ENCODE data around the gene CLSTN2. TPM values are rescaled to one million over a fixed set of nuclear protein-coding genes. Genes with fewer than 3 reads are reported as not detected.

CLSTN2 gene
- total and polyA plus RNA-seq, 2 of the 8 experiments (the other 6 are each of a cell fraction or from before 2014, with no cell fraction given): 0.39 to 0.52 TPM

GRCh38 chr3:140268103-140268502 lies 333.1 kb downstream of the CLSTN2 start:
- H3K9ac ChIP-seq (replicated peaks in 1 of 4; ENCODE audit: extremely low read depth in 1 of 4, low read depth in 3 of 4, low read length in 3 of 4): no peak overlapping the region
- ChIA-PET POLR2A (ENCODE audit: partially characterized antibody) (no interaction called here), CTCF (ENCODE audit: partially characterized antibody) (interaction anchor here (0.7 to 2.7 kb wide), 6 partner anchors 9 to 237 kb away, joined by 3 to 22 read pairs (median 4); no protein-coding TSS in a partner anchor)
- no peak overlapping the region for H3K56ac ChIP-seq (replicated peaks; ENCODE audit: insufficient read length, low read depth, low read length)
- no peaks in the 10 kb centered on the region for H4K20me1 ChIP-seq (replicated peaks in 1 of 2; ENCODE audit: control insufficient read depth in 1 of 2, insufficient read depth in 2 of 2, low read length in 2 of 2)
- H2BK15ac ChIP-seq (ENCODE audit: low read length): no peak overlapping the region
- no peaks in the 10 kb centered on the region for H3K9me3 ChIP-seq (ENCODE audit: insufficient read depth in 2 of 2, low read depth in 1 of 2, low read length in 1 of 2)
- DNase-seq (ENCODE audit: low read depth in 1 of 2, low spot score in 2 of 2): no peak
- H3K4me1 ChIP-seq (replicated peaks in 1 of 4; ENCODE audit: control insufficient read depth in 3 of 4, insufficient read depth in 4 of 4, low read length in 3 of 4): peaks cover 0 to 12% (median 6%) of the 10 kb centered on the region in 4 experiments; a peak in 4 of 7 replicates
- no peaks in the 10 kb centered on the region for H3K79me2 ChIP-seq (ENCODE audit: control insufficient read depth in 1 of 2, insufficient read depth in 2 of 2, low read length in 2 of 2)
- H3K27ac ChIP-seq (ENCODE audit: low read depth, low read length): no peak overlapping the region
- no peak for FAIRE-seq
- H4K91ac ChIP-seq (replicated peaks; ENCODE audit: insufficient read length, low read length): no peak overlapping the region
- no peak overlapping the region for H2BK12ac ChIP-seq (ENCODE audit: low read depth, low read length)
- H4K8ac ChIP-seq (ENCODE audit: extremely low read depth, insufficient read depth, low read length): no peak overlapping the region
- no peaks in the 10 kb centered on the region for H3K36me3 ChIP-seq (ENCODE audit: control insufficient read depth in 2 of 4, insufficient read depth in 4 of 4, low read length in 3 of 4)
- no peak overlapping the region for H2AFZ ChIP-seq (ENCODE audit: low read length)
- H3K27me3 ChIP-seq (replicated peaks in 1 of 4; ENCODE audit: control insufficient read depth in 3 of 4, extremely low read depth in 1 of 4, insufficient read depth in 3 of 4, low read length in 3 of 4): no peaks in the 10 kb centered on the region
- H2BK20ac ChIP-seq (ENCODE audit: low read length): no peak overlapping the region
- no peak overlapping the region for H3K4me3 ChIP-seq (ENCODE audit: extremely low read depth in 1 of 4, insufficient read depth in 2 of 4, low read depth in 3 of 4, low read length in 4 of 4)
- H2BK120ac ChIP-seq (replicated peaks; ENCODE audit: low read depth, low read length): no peak overlapping the region
- H3K79me1 ChIP-seq (ENCODE audit: low read depth, low read length): no peaks in the 10 kb centered on the region
- WGBS, 2 experiments (ENCODE audit: extremely low coverage in 1 of 2, insufficient coverage in 1 of 2, insufficient read length in 1 of 2, insufficient replicate concordance in 2 of 2, low coverage in 1 of 2, low lambda C conversion rate in 2 of 2, missing lambda C conversion rate in 1 of 2): 97% methylated on average over 3 of the region's 3 CpGs; no CpG with 5 or more reads in 1 of the 2 experiments
- no peak overlapping the region for H3K23ac ChIP-seq (ENCODE audit: insufficient read length)
- no peaks in the 10 kb centered on the region for H3K23me2 ChIP-seq (ENCODE audit: low read depth, low read length)
- no peak overlapping the region for H3K18ac ChIP-seq (ENCODE audit: extremely low read depth, low read length)
- H3K14ac ChIP-seq (ENCODE audit: insufficient read length): no peak overlapping the region
- no peak overlapping the region for H4K5ac ChIP-seq (ENCODE audit: insufficient read length, low read depth, low read length)
- H2AK5ac ChIP-seq (ENCODE audit: low read depth, low read length): no peak overlapping the region; the same call in 1 of the 2 replicates
- no peak overlapping the region for H2BK5ac ChIP-seq (ENCODE audit: low read depth, low read length)
- no peak overlapping the region for H3K4ac ChIP-seq (replicated peaks; ENCODE audit: insufficient read length, low read depth, low read length)
- H3K4me2 ChIP-seq (ENCODE audit: insufficient read depth in 1 of 2, low read depth in 2 of 2, low read length in 2 of 2): no peak overlapping the region
- TF ChIP-seq NRF1 (IDR thresholded peaks at IDR 0.05; ENCODE audit: low read depth, low read length) (no peak), CREB1 (IDR thresholded peaks at IDR 0.05) (no peak), CTCF (IDR thresholded peaks at IDR 0.05; ENCODE audit: control extremely low read depth in 1 of 3, insufficient read depth in 1 of 3, low read depth in 1 of 3, low read length in 3 of 3) (no peak), MAX (IDR thresholded peaks at IDR 0.05) (no peak), BRCA1 (IDR thresholded peaks at IDR 0.05; ENCODE audit: low read depth, low read length) (no peak), SIN3A (conservative IDR thresholded peaks at IDR 0.05 in 1 of 2, IDR thresholded peaks at IDR 0.05 in 1 of 2; ENCODE audit: low read depth in 1 of 2, low read length in 2 of 2) (no peak), EZH2 (IDR thresholded peaks at IDR 0.05; ENCODE audit: low read depth, low read length, severe bottlenecking) (no peak), RFX5 (IDR thresholded peaks at IDR 0.05; ENCODE audit: borderline replicate concordance, low read depth, low read length) (no peak), E2F6 (IDR thresholded peaks at IDR 0.05) (no peak), TAF7 (optimal IDR thresholded peaks at IDR 0.05; ENCODE audit: borderline replicate concordance, low read depth, low read length) (no peak)

Measured in H1 (cell line).